Endodermal cell (in vitro differentiated cells): ENCODE measurements around the gene CHRNB1. TPM values are rescaled to one million over a fixed set of nuclear protein-coding genes. Genes with fewer than 3 reads are reported as not detected.

ENCODE experiments used
- DNase-seq: peaks from one replicate; pipeline ENCODE4 v3.0.0-alpha.2; 2017
- H3K27ac ChIP-seq: 2 replicates; pipeline ENCODE4 v1.5.1; 2013; ENCODE audit warnings: mild to moderate bottlenecking, low read depth, low read length, moderate library complexity
- H3K27me3 ChIP-seq: 2 replicates; pipeline ENCODE4 v1.6.1; 2013; ENCODE audit warnings: mild to moderate bottlenecking, low read length, moderate library complexity; ENCODE audit not compliant: insufficient read depth, control insufficient read depth, poor library complexity, severe bottlenecking
- H3K36me3 ChIP-seq: 2 replicates; pipeline ENCODE4 v1.7.0; 2013; ENCODE audit warnings: mild to moderate bottlenecking, low read length, moderate library complexity; ENCODE audit not compliant: control insufficient read depth, insufficient read depth
- H3K4me1 ChIP-seq: one replicate; pipeline ENCODE4 v1.7.0; 2013; ENCODE audit warnings: low read length; ENCODE audit not compliant: control insufficient read depth, insufficient read depth
- H3K4me3 ChIP-seq: 2 replicates; pipeline ENCODE4 v1.5.1; 2013; ENCODE audit warnings: mild to moderate bottlenecking, low read length, moderate library complexity
- H3K9ac ChIP-seq: 2 replicates; pipeline ENCODE4 v1.6.1; 2013; ENCODE audit warnings: mild to moderate bottlenecking, low read length, moderate library complexity; ENCODE audit not compliant: poor library complexity, severe bottlenecking; ENCODE audit errors: extremely low read depth
- H3K9me3 ChIP-seq: 2 replicates; pipeline ENCODE4 v1.6.1; 2013; ENCODE audit warnings: mild to moderate bottlenecking, low read length, moderate library complexity; ENCODE audit not compliant: control insufficient read depth
- H3K27ac Mint-ChIP-seq: 2 replicates; pipeline ENCODE4 v1.8.0; 2020; ENCODE audit warnings: mixed read lengths
- H3K27me3 Mint-ChIP-seq: 2 replicates; pipeline ENCODE4 v1.8.0; 2021; ENCODE audit warnings: mild to moderate bottlenecking, mixed read lengths; ENCODE audit not compliant: insufficient read depth
- H3K36me3 Mint-ChIP-seq: 2 replicates; pipeline ENCODE4 v1.8.0; 2020; ENCODE audit warnings: low read depth, mixed read lengths
- H3K4me1 Mint-ChIP-seq: 2 replicates; pipeline ENCODE4 v1.8.0; 2020; ENCODE audit warnings: mixed read lengths
- H3K4me3 Mint-ChIP-seq: 2 replicates; pipeline ENCODE4 v1.8.0; 2020; ENCODE audit warnings: mild to moderate bottlenecking, moderate library complexity, mixed read lengths
- H3K9me3 Mint-ChIP-seq: 2 replicates; pipeline ENCODE4 v1.8.0; 2020; ENCODE audit warnings: mild to moderate bottlenecking, mixed read lengths
- WGBS, 2 experiments: methylation state at CpG; one replicate each; pipeline versions ENCODE4 v1.1.5 to v1.1.7; 2013; ENCODE audit warnings: missing lambda C conversion rate in 2 of 2, mixed read lengths in 1 of 2; ENCODE audit not compliant: insufficient coverage in 1 of 2, insufficient read length in 1 of 2; 5-methylcytosine and 5-hydroxymethylcytosine counted together
- total RNA-seq, 2 donors: library from RNA; stranded (reverse); fragmentation: NEBNext Ultra II Directional in 1 of 2; extraction: Animal tissue kit (Norgen Biotek cat#: 25700) in 1 of 2; gene quantifications; 2 replicates in 1 of 2; 3 replicates in 1 of 2; pipeline ENCODE4 v1.2.1, GENCODE V29; 2021
- TF ChIP-seq, protein P1 (sequence below): fragments of 200-600 bp; sonication (generic); conservative IDR thresholded peaks from 2 replicates; pipeline ENCODE4 v1.5.0; 2021; ENCODE audit warnings: antibody characterized with exemption, mild to moderate bottlenecking

CHRNB1 gene
- total RNA-seq, 2 donors from 2014 or later, result 8.7 to 11.6 TPM

DNA sequence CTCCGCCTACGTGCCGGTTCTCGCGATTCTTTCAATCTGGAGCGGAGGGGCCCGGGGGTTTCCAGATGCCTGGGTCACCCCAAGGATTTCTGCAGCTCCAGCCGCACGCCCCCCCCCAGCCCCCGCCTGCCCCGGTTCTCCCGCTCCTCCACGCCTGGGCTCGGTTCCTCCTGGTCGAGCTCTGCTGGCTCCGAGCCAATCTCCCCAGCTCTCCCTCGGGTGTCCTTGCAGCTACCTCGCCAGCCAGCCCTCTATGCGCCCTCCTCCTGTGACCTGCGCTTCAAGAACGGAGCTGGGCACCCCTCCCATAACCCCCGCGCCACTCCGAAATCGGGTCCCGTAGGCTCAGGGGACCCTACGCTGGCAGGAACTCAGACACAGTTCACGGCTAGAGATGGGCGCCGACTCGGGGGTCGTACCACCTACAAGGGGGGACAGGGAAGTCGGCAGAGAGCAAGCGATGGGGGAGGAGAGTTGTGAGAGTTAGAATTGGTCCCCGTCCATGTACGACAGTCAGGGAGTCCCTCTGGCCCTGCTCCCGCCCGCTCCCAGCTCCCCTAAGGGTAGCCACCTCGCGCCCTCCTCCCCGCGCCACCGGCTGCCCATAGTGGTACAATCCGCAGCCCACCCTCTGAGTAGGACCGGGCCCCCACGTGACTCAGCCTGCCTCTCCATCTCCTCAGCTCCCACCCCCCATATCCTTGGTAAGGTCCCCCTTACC lies 4.6 kb upstream of the CHRNB1 start:
- peak overlapping the region; percentile 96 for H3K27ac ChIP-seq
- 0 to 2% methylated on average over 20 to 46 of the region's 46 CpGs for WGBS, 2 experiments
- DNase-seq, result peak; percentile 89
- peak overlapping the region; percentile 91 for H3K4me3 ChIP-seq
- H3K27me3 ChIP-seq, result peaks cover 51% of the 10 kb centered on the region
- Mint-ChIP-seq H3K4me3 (peak overlapping the region; percentile 83), H3K9me3 (no peaks in the 10 kb centered on the region), H3K36me3 (no peaks in the 10 kb centered on the region), H3K27me3 (peaks cover 81% of the 10 kb centered on the region), H3K27ac (peak overlapping the region; percentile 87), H3K4me1 (peaks cover 13% of the 10 kb centered on the region)
- peak overlapping the region; percentile 74 for H3K9ac ChIP-seq
- H3K4me1 ChIP-seq, result peaks cover 3% of the 10 kb centered on the region
- H3K36me3 ChIP-seq, result no peaks in the 10 kb centered on the region
- H3K9me3 ChIP-seq, result no peaks in the 10 kb centered on the region
- TF ChIP-seq, protein P1, sequence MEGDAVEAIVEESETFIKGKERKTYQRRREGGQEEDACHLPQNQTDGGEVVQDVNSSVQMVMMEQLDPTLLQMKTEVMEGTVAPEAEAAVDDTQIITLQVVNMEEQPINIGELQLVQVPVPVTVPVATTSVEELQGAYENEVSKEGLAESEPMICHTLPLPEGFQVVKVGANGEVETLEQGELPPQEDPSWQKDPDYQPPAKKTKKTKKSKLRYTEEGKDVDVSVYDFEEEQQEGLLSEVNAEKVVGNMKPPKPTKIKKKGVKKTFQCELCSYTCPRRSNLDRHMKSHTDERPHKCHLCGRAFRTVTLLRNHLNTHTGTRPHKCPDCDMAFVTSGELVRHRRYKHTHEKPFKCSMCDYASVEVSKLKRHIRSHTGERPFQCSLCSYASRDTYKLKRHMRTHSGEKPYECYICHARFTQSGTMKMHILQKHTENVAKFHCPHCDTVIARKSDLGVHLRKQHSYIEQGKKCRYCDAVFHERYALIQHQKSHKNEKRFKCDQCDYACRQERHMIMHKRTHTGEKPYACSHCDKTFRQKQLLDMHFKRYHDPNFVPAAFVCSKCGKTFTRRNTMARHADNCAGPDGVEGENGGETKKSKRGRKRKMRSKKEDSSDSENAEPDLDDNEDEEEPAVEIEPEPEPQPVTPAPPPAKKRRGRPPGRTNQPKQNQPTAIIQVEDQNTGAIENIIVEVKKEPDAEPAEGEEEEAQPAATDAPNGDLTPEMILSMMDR, result no peak

- TF ChIP-seq, protein P1, result peak; percentile 36
These were observed 4.0 kb upstream of the CHRNB1 start for GRCh38 chr17:7440834-7441195.

DNA sequence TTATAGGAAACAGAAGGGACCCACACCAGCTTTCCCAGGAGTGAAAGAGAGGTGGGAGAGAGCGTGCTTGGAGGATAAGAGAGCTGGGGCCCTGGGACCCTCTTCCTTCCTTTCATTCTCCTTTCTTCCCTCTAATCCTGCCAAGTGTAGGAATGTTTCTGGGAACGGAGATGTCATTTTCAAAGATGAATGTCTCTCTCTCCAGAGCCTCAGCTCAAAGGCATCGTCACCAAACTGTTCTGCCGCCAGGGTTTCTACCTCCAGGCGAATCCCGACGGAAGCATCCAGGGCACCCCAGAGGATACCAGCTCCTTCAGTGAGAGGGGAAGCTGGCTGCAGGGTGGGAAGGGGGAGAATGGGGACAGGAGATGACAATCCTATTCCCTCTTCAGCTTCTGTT lies 3.6 kb upstream of the CHRNB1 start:
- Histone ChIP-seq H3K9ac (no peak overlapping the region), H3K4me3 (peak overlapping the region; percentile 91), H3K27me3 (peaks cover 48% of the 10 kb centered on the region), H3K9me3 (no peaks in the 10 kb centered on the region), H3K36me3 (no peaks in the 10 kb centered on the region), H3K4me1 (no peaks in the 10 kb centered on the region), H3K27ac (no peak overlapping the region)
- no peaks in the 10 kb centered on the region for H3K9me3 Mint-ChIP-seq
- WGBS, 2 experiments, result 59 to 60% methylated on average over 6 of the region's 7 CpGs
- TF ChIP-seq, protein P1, result no peak
- H3K4me3 Mint-ChIP-seq, result peak overlapping the region; percentile 83
- H3K36me3 Mint-ChIP-seq, result no peaks in the 10 kb centered on the region
- peaks cover 18% of the 10 kb centered on the region for H3K4me1 Mint-ChIP-seq
- DNase-seq, result peak; percentile 67
- peaks cover 83% of the 10 kb centered on the region for H3K27me3 Mint-ChIP-seq
- H3K27ac Mint-ChIP-seq, result no peak overlapping the region

More at GRCh38 chr17:7440834-7441195, 4.0 kb upstream of the CHRNB1 start:
- peak overlapping the region; percentile 96 for H3K27ac ChIP-seq
- H3K27me3 ChIP-seq, result peaks cover 51% of the 10 kb centered on the region
- no peaks in the 10 kb centered on the region for H3K36me3 ChIP-seq
- peak overlapping the region; percentile 87 for H3K27ac Mint-ChIP-seq
- H3K9me3 ChIP-seq, result no peaks in the 10 kb centered on the region
- peaks cover 84% of the 10 kb centered on the region for H3K27me3 Mint-ChIP-seq
- peak; percentile 89 for DNase-seq
- peak overlapping the region; percentile 91 for H3K4me3 ChIP-seq
- H3K9me3 Mint-ChIP-seq, result no peaks in the 10 kb centered on the region
- WGBS, 2 experiments, result 6 to 8% methylated on average over 9 to 12 of the region's 12 CpGs
- peak overlapping the region; percentile 74 for H3K9ac ChIP-seq
- peak overlapping the region; percentile 83 for H3K4me3 Mint-ChIP-seq
- peaks cover 16% of the 10 kb centered on the region for H3K4me1 Mint-ChIP-seq
- no peaks in the 10 kb centered on the region for H3K36me3 Mint-ChIP-seq
- peaks cover 3% of the 10 kb centered on the region for H3K4me1 ChIP-seq
